ENCODE results near the gene SPRR1A.
"Not testable (repeated sequence)": the region's sequence is repeated elsewhere in the genome, so short reads cannot be mapped to it uniquely, and the experiment has no call there.

Gene SPRR1A

DNA sequence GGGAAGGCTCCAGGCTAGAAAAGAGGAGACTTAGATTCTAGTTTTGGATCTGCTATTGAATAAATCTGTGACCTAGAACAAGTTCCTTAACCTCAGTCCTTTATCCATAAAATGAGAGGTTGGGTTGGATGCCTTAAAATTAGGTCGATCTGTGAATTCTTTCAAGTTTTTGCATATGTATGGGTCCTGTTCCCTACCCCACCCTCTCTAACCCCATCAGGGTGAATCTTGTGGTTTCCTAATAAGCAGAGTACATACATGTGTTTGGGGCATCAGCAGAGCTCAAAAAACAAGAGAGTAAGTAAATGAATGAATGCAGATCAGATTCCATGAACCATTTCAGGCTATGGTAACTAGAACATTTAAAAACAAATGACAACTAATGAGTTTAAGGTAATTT lies 7.2 kb upstream of the SPRR1A start:
- no peak for DNase-seq

DNA sequence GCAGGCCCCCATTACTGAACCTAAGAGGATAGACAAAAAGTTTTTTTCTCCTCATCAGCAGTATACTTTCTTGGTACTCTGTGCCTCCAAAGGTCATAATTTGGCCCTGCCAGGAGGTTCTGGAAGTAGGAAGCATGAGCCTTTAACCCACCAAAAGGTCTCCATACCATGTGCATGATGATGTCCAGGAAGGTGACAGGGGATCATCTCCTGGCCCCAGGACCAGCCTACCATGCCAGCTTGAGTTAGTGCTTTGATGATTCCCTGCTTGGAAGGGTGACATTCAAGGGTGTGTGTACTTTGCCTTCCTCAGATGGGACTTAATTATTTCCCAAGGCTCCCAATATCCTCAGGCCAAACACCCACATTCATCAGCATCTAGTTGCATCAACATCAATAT lies 6.3 kb upstream of the SPRR1A start:
- no peak for DNase-seq

DNA sequence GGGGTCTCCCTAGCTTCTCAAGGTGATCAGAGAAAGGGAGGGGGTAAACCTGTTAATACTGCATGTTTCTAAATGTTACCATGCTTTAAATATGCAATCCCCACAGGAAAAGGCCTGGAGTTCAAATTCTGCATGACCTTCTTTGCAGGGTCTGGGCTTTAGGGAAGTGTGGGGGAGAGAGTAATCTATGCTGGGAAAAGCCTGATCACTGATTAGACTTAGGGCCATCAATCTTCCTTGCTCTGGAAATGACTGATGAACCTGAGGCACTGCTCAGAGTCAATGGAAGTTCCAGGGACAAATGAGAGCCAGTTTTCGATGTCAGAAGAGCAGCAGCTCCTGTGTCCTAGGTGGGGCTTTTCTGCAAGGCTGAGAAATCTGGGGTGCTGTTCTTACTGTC lies 3.2 kb upstream of the SPRR1A start:
- no peak for DNase-seq

DNA sequence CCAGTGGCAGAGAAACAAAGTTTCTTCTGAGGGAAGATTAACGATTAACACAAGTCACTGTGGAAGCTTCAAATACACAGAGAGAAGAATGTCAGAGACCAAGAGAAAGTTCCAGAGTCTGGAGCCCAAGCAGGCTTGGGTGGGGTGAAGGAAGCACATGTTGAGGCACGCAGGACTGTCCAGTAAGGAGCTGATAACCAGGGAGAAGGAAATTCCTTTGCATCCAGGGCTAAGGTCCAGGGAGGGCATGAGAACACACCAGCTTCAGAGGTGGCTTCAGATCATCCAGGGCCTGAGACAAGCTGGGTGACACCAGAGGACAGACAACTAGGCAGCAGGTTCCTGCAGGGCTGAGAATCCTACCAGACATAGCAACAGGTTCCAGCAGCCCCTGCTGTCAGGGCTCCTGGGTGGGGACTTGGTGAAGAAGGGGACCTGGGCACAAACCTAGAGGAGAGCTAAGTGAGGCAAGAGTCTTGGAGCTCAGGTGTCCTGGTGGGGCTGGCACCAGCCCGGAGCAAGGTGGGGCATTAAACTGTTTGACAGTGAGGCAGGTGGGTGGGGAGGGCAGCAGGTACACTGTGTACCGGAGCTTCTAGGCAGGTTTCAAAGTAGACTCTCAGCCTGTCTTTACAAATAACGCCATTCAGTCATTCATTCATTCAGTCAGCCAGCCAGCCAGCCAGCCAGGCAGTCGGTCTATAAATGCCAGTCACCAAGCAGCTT lies 2.6 kb upstream of the SPRR1A start:
- DNase-seq: no peak

DNA sequence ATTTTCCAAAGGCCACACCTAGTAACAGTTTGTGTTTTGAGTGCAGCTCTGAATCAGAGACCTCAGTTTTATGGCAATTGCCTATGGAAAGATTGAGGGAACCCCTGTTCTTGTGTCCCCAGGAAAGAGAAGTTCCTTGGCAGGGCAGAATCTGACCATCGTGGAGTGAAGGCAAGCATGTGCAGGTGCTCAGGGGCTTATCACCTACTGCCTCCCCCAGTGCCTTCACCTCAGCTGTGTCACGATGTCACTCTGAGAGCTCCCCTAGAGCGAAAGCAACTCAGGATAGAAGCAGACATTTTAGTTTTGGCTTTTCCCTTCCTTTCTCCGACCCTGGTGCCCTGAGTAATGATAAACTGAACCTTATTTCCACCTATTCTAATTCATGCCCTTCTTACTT lies 1.8 kb upstream of the SPRR1A start:
- DNase-seq: no peak

DNA sequence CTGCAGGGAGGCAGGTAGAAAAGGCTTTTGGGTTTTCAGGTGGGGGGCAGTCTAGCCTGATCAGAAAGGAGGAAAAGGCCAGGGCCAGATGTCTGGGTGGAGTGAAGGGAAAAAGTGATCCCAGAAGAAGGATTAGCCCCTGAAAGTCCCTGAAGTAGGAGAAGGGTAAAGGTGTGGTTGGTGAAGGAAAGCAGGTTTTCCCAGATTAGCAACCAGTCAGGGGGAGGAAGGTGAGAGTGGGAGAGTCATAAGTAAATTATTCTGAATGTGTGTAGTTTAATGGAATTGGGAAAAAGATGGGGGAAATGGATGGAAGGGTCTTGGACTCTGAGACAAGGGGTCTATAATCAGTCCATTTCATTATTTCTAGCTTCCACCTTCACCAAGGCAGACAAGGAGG lies 647 bp upstream of the SPRR1A start:
- DNase-seq: no peak

DNA sequence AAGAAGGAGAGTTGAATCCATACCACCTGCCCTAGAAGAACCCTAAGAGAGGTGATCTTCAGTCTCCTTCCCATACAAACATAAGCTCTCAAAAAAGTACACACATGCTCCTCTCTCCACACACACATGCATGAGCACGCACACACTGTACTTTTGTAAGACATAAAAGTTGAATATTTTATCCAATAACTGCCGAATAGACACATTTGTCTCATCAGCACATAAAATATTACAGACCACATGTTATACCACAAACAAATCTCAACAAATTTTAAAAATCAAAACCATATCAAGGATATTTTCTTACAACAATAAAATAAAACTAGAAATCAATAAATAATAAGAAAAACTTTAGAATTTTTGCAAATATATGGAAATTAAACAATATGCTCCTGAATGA lies 2.7 kb downstream of the SPRR1A start:
- no peak for DNase-seq

DNA sequence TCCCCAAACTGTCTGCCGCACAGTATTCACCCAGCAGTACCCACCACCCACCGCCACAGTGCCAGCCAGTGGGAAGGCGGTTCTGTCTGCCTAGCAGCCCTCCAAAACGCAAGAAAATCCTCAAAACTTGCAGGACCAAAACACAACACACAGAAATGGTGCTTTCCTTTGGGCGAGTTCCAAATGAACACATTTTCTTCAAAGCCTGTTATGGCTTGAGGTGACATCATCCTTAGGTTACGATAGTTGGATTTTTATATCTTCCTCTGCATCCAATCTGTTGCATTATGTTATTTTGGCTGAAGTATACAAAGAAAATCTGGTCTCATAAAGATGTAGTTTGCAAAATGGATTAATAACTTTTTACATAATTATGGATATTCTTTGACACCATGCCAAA lies 9.3 kb downstream of the SPRR1A start:
- no peak for DNase-seq

DNA sequence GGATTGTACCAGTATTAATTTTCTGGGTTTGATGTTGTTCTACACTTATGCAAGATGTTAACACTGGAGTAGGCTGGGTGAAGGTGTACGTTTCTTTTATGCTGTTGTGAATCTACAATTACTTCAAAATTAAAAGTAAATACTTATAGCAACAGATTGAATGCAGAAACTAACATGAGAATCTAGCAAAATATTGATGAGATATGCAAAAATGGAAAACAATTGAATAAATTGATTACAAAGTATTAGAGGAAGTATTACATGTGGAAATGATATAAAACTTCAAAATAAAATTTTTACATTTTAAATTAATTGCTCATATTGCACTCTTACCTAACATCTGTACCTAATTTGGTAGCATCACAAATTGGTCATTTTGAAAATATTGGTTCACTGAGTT lies 12.0 kb downstream of the SPRR1A start:
- DNase-seq: no peak

DNA sequence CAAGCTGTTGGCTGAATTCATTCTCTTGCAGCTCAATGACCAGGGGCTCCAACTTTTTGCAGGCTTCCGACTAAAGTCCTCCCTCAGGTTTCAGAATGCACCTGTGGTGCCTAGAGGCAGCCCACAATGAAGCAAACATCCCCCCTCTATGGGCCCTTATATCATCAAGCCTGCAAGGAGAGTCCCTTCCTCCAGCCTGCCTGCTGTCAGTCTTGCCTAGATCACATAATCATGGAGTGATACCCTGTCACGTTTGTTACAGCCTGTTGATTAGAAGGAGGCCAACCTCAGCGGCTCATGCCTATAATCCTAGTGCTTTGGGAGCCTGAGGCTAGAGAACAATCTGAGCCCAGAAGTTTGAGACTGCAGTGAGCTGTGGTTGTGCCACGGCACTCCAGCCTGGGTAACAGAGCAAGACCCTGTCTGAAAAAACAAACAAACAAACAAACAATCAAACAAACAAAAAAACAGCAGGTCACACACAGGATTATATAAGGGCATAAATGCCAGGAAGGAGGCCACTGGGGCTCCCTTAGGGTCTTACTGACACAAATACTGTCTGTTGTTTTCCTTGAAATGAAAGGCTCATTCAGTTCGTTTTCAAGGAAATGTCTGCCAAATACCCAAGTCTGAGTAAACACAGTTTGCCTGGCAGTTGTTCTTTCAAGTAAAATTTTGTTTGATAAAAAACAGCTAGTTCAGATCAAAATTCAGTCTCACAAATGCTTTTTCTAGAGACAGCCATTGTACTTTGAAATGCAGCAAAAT lies 12.9 kb downstream of the SPRR1A start:
- DNase-seq: no peak

DNA sequence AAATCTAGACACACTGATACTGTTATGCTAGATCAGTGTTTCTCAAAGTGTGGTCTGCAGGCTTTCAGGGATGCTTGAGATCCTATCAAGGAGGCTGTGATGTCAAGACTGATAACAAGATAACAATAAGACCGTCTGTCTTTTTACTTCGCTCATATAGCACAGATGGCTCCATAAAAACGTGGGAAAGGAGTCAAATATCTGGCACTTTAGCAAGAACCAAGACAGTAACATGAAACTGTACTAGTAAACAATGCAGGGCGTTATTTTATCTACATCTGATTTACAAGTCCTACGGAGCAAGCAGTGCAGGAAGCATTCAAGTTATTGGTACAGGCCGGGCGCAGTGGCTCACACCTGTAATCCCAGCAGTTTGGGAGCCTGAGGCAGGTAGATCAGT lies 14.0 kb downstream of the SPRR1A start:
- no peak for DNase-seq

DNA sequence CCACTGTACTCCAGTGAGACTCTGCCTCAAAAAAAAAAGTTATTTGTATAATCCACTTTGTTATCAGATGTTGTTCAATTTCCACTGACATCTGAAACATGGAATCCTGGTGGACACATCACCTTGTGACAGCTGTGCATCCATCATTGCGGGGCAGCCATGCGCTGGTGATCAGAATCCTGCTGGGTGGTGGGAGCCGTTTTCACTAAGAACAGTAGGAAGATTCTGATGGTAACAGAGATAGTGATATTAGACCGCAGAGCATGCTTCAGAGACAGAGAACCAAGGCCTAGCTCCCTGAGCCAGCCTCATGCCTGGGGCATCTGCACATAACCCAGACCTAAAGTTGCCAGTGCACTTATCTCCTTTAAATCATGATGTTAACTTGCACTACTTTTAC lies 14.6 kb downstream of the SPRR1A start:
- no peak for DNase-seq

DNA sequence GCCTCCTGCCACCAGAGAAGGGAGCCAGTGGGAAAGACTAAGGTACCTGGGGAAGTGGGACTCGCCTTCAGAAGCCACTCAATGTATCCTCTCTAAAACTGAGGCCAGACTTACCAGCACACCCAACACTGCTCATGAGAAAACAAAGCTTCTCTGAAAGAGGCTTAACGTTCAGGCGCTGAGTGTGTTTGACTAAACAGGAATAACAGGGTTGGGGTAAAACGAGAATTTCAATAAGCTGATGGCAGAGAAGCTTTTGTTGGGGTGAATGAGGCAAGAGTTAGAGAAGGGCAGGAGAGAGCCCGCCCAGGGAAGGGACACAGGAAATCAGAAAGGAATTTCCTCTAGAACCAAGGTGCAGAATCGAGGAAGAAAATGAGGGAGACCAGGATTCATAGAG lies 15.9 kb downstream of the SPRR1A start:
- no peak for DNase-seq

DNA sequence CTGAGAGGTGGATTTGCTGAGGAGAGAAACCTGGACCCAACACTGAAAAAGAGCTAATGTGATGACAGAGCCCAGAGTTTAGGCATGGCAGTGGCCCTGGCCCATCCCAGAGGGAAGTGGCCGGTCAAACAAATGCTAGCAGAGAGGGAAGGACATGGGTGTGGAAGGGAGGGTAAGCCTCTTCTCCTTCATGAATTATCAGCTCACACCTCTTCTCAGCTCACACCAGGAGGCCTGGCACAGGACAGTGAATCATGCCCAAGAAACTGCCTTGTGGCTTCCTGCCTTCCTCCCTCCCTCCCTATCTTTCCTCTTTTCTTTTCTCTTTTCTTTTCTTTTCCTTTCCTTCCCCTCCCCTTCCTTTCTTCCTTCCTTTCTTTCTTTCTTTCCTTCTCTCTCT lies 16.4 kb downstream of the SPRR1A start:
- DNase-seq: no peak

DNA sequence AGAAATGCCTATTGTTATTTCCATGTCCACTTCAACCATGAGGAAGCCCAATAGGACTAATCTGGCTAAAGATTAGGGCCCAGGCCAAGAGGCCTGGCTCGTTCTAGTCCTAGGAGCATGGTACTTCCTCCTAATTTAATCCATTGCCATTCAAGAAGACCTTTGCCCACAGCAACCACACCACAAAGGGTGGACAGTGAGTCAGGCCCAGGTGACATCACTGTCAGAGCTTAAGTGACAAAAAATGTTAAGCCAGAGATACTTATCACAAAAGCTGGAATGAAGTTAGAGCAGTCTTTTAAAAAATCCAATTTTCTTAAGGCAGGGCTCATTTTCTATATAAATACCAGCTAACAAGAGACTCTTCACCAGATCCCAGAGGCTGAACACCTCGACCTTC lies 17.5 kb downstream of the SPRR1A start, which contains the start of gene SPRR3:
TSS of gene SPRR3 (plus strand) at position 368 of the 400 bp plus-strand sequence. CDS start 1,272 bp downstream, outside the sequence.
- DNase-seq: no peak

DNA sequence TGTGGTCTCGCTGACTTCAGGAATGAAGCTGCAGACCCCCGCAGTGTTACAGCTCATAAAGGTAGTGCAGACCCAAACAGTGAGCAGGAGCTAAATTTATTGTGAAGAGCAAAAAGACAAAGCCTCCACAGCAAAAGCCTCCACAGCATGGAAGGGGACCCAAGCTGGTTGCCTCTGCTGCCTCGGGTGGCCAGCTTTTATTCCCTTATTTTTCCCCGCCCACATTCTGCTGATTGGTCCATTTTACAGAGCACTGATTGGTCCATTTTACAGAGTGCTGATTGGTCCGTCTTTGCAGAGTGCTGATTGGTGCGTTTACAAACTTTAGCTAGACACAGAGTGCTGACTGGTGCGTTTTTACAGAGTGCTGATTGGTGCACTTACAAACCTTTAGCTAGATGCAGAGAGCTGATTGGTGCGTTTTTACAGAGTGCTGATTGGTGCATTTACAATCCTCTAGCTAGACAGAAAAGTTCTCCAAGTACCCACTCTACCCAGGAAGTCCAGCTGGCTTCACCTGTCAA lies 27.4 kb downstream of the SPRR1A start:
- DNase-seq: not testable (repeated sequence)

DNA sequence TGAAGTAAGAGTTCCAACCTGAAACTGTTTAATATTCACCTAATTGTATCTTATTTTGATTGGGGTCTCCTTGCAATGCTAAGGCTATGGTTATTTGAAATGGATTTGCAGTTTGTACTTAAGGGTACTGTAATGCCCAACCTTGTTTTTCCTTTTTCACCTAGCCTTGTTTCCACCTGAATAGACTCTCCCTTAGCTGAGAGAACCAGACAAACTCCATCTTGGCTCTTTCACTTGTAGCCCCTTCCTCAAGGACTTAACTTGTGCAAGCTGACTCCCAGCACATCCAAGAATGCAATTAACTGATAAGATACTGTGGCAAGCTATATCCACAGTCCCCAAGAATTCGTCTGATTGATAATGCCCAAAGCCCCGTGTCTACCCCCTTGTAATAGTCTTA lies 37.9 kb downstream of the SPRR1A start:
- not testable (repeated sequence) for DNase-seq

DNA sequence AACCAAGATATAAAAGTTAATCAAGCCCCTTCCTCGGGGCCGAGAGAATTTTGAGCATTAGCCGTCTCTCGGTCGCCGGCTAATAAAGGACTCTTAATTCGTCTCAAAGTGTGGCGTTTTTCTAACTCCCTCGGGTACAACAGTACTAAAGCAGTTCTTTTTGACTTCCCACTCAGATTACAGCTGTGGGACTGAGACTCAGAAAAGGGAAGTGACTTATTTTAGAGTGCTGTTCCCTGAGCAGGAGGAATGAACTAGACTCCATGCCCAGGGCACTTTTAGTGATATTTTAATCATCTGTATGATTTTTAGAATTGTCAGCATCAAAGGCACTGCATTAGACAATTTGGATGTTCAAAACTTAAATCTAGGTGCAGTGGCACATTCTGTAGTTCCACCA lies 38.5 kb downstream of the SPRR1A start:
- not testable (repeated sequence) for DNase-seq

DNA sequence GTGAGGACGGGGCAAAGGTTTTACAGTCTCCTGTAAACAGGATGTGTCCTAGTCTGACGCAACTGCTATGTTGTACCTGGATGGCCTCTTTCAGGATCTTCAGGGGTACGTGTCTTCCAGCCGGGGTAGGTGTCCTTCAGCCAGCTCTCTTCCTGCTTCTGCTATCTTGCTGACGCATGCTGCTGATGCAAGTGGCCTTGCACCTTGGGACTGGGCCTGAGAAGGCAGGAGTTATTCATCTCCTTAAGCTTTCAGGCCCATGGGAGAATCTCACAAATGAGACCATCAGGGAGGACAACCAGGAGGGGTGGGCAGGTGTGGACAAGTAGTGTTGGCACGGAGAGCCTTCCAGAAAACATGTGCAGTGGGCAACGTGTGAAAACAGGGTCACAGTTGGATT lies 39.2 kb downstream of the SPRR1A start:
- no peak for DNase-seq

DNA sequence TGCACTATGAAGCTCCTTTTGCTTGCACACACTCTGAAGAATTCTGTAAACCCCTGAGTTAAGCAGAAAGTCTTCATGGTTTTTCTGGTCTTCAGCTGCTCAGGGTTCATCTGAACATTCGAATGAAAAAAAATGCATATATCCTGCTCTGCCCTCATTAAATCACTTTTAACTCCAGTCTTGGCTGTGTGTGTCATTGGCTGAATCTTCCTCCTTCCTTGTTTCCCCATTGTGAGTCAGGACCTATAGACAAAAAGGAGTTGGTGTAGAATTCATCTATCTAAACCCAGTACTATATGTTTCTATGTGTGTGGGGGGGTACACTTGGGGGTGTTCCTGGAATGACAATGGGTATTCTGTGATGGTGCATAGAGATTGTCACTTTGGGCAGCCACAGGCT lies 40.5 kb downstream of the SPRR1A start:
- DNase-seq: no peak

DNA sequence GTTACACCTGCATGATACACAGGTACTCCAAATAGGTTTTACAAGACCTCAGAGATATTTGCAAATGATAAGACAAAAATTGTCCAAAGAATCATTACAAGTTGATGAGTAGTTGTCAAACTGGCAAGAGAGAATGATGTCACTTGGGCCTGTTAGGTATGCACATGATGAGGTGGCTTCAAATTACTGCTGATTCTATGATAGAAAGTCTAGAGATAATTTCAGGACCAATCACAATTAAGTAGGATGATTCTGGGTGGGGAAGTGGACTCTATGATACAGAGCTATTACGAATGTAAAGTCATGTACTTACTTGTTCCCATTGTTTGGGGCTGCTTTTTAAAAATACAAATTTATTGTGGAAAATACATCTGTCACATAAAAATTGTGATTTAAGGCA lies 41.9 kb downstream of the SPRR1A start:
- no peak for DNase-seq

DNA sequence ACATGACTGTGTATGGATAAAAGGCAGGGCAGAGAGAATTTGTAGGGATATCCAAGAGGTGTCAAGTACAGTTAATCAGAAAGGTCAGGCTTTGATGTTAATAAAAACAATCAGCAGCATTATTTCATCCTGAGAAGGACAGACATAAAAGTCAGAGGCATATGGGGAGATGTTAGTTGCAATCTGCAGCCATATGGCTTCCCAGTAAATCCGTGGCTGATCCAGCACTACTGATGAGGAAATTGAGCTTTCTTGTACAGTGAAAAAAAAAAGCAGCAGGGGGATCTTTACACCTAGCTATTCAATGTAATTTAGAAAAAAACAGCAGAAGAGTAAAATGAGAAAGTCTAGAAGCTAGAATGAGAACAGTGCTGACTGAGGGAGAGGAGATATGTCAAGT lies 44.9 kb downstream of the SPRR1A start:
- no peak for DNase-seq

DNA sequence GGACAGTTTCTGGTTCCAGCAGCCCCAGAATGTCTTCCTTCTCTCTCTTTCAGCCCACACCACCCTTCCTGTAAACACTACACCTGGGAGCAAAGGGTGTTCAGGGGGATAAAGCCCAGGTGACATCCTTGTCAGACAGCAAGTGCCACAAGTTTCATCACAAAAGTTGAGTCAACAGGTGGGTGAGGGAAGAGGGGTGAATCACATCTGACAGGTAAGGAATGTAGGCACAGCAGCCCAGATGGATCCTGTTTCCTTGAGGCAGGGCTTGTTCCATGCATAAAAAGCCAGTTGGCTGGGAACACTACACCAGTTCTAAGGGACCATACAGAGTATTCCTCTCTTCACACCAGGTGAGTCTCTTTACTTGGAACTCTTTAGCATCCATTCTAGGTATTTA lies 47.0 kb downstream of the SPRR1A start, which contains the start of gene SPRR1B:
TSS of gene SPRR1B (plus strand) at position 309 of the 400 bp plus-strand sequence. CDS start 1,143 bp downstream, outside the sequence.
- no peak for DNase-seq

DNA sequence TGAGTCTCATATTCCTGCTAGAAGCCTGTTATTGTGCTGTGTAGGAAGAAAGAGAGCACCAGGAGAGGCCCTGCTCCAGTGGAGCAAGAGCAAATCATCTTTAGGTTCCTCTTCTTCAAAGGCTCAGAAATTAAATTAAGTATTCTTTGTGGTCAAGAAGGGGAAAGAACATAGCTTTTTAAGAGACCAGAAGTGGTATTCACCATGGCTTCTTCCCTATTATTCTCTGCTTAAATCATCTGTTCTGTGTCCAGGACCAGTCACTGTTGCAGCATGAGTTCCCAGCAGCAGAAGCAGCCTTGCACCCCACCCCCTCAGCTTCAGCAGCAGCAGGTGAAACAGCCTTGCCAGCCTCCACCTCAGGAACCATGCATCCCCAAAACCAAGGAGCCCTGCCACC lies 48.2 kb downstream of the SPRR1A start:
- DNase-seq: no peak
